PFSK-1 (cell line): Measurements from ENCODE around the gene SDF2L1.

Experiments
- FOXP2 ChIP-seq: optimal IDR thresholded peaks from 2 replicates; pipeline ENCODE3; 2011; ENCODE audit warnings: borderline replicate concordance, control low read depth, inconsistent platforms; ENCODE audit not compliant: insufficient read depth; ENCODE audit errors: extremely low read length, extremely low read depth
- POLR2AphosphoS5 ChIP-seq: IDR thresholded peaks from 2 replicates; pipeline ENCODE4 v1.6.1; 2012; ENCODE audit warnings: low read depth, mild to moderate bottlenecking, control low read depth, low read length, moderate library complexity
- REST ChIP-seq, 2 experiments: IDR thresholded peaks; 2 replicates each; pipeline versions ENCODE4 v1.6.1 to v1.8.0; 2011 to 2012; ENCODE audit warnings: low read depth in 2 of 2, low read length in 2 of 2, control low read depth in 1 of 2, inconsistent platforms in 1 of 2, mild to moderate bottlenecking in 1 of 2, moderate library complexity in 1 of 2; ENCODE audit not compliant: insufficient read depth in 1 of 2
- TAF1 ChIP-seq: IDR thresholded peaks from 2 replicates; pipeline ENCODE4 v1.6.1; 2012; ENCODE audit warnings: low read length, control low read depth, borderline replicate concordance; ENCODE audit not compliant: insufficient read depth

GRCh38 chr22:21660904-21661303 is 18.8 kb downstream of the SDF2L1 start:
- TF ChIP-seq REST (IDR thresholded peaks at IDR 0.05; ENCODE audit: insufficient read depth in 1 of 2, low read depth in 2 of 2, low read length in 2 of 2) (no peak), FOXP2 (no peak), POLR2AphosphoS5 (no peak), TAF1 (no peak)
